ENCODE measurements around the gene GRIK1. TPM values are rescaled to one million over a fixed set of nuclear protein-coding genes. Genes with fewer than 3 reads are reported as not detected.
"Not testable (repeated sequence)": the region's sequence is repeated elsewhere in the genome, so short reads cannot be mapped to it uniquely, and the experiment has no call there.

Gene GRIK1
- not detected for total RNA-seq

DNA sequence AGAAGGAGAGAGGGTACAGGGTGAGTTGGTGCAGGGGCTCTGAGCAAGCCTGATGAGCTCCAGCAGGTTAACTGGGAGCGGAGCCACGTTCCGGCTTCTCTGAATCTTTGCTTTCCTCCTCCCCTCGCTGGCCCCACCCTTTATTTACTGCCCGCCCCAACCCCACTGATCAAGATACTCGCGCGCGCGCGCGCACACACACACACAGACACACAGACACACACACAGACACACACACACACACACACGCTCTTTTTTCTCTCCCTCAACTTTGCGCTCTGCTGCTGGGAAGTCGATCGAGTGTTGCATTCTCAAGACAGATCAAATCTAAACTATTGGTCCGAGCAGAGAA, at the start of gene GRIK1:
Gene GRIK1, minus strand, starts transcription at position 73 of the 352 bp plus-strand sequence.
- Mint-ChIP-seq H3K4me1 (ENCODE audit: low read depth in 2 of 2) (no peaks in the 10 kb centered on the region), H3K9me3 (peaks cover 10% of the 10 kb centered on the region), H3K27ac (no peak within 1 kb of the TSS), H3K36me3 (peaks cover 6% of the 10 kb centered on the region), H3K27me3 (peaks cover 8 to 14% of the 10 kb centered on the region in 2 donors), H3K4me3 (no peak within 1 kb of the TSS)
- DNase-seq (ENCODE audit: low spot score): no peak
- no peak for ATAC-seq

DNA sequence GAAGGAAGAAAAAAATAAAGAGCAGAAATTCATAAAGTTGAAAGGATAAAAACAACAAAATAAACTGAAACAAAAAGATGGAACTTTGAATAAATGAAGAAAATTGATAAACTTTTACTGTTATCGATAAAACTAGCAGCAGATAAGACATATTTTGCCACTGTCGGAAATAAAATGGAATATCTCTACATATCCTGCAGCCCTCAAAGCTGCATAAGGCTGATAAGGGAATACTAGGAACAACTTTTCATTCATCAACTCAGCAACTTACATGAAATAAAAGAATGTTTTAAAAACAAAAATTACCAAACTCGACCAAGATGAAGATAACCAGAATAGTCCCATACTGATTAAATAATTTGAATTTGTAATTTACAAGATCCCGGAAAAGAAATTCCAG, 48.0 kb upstream of the GRIK1 start:
- Mint-ChIP-seq H3K27me3 (no peaks in the 10 kb centered on the region), H3K36me3 (no peaks in the 10 kb centered on the region), H3K9me3 (peaks cover 11% of the 10 kb centered on the region), H3K4me3 (no peak overlapping the region), H3K27ac (no peak overlapping the region), H3K4me1 (ENCODE audit: low read depth in 2 of 2) (no peaks in the 10 kb centered on the region)
- DNase-seq (ENCODE audit: low spot score): no peak
- ATAC-seq: no peak

DNA sequence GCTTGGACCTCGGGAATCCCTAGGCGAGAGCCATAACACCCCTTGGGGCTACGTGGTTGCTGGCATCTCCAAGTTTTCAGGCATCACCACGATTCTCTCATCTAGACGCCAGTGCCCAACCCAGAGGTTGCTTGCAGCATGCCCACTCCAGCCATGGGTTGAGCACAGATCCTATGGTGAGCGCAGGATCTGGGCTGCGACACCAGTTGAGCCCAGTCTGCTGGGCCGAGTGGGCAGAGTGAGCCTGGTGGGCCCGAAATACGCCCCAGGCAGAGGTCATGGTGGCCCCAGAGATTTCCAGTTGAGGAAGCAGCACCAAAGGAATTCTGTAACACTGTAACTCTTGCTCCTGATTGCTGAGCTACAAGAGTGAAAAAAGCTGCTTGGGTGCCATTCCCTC, 46.1 kb upstream of the GRIK1 start:
- Mint-ChIP-seq H3K36me3 (no peaks in the 10 kb centered on the region), H3K4me3 (no peak overlapping the region), H3K27ac (no peak overlapping the region), H3K4me1 (ENCODE audit: low read depth in 2 of 2) (no peaks in the 10 kb centered on the region), H3K27me3 (no peaks in the 10 kb centered on the region), H3K9me3 (peaks cover 11% of the 10 kb centered on the region)
- no peak for ATAC-seq
- DNase-seq (ENCODE audit: low spot score): no peak

- Mint-ChIP-seq H3K4me1 (ENCODE audit: low read depth in 2 of 2) (no peaks in the 10 kb centered on the region), H3K4me3 (no peak overlapping the region), H3K36me3 (no peaks in the 10 kb centered on the region), H3K9me3 (no peaks in the 10 kb centered on the region), H3K27ac (no peak overlapping the region), H3K27me3 (no peaks in the 10 kb centered on the region)
- ATAC-seq: no peak
- DNase-seq (ENCODE audit: low spot score): no peak
Observed at GRCh38 chr21:29979043-29979442, 39.2 kb upstream of the GRIK1 start.

GRCh38 chr21:29975776-29976175, 36.0 kb upstream of the GRIK1 start:
- H3K27ac Mint-ChIP-seq: no peak overlapping the region
- no peaks in the 10 kb centered on the region for H3K27me3 Mint-ChIP-seq
- no peaks in the 10 kb centered on the region for H3K9me3 Mint-ChIP-seq
- H3K4me3 Mint-ChIP-seq: no peak overlapping the region
- H3K4me1 Mint-ChIP-seq (ENCODE audit: low read depth in 2 of 2): no peaks in the 10 kb centered on the region
- no peaks in the 10 kb centered on the region for H3K36me3 Mint-ChIP-seq
- ATAC-seq (no peak), DNase-seq (ENCODE audit: low spot score) (no peak)

- no peaks in the 10 kb centered on the region for H3K9me3 Mint-ChIP-seq
- H3K27ac Mint-ChIP-seq: no peak overlapping the region
- no peaks in the 10 kb centered on the region for H3K4me1 Mint-ChIP-seq (ENCODE audit: low read depth in 2 of 2)
- no peaks in the 10 kb centered on the region for H3K36me3 Mint-ChIP-seq
- no peak for ATAC-seq
- H3K4me3 Mint-ChIP-seq: no peak overlapping the region
- no peak for DNase-seq (ENCODE audit: low spot score)
- no peaks in the 10 kb centered on the region for H3K27me3 Mint-ChIP-seq
Observed at GRCh38 chr21:29973258-29973657, 33.5 kb upstream of the GRIK1 start.

DNA sequence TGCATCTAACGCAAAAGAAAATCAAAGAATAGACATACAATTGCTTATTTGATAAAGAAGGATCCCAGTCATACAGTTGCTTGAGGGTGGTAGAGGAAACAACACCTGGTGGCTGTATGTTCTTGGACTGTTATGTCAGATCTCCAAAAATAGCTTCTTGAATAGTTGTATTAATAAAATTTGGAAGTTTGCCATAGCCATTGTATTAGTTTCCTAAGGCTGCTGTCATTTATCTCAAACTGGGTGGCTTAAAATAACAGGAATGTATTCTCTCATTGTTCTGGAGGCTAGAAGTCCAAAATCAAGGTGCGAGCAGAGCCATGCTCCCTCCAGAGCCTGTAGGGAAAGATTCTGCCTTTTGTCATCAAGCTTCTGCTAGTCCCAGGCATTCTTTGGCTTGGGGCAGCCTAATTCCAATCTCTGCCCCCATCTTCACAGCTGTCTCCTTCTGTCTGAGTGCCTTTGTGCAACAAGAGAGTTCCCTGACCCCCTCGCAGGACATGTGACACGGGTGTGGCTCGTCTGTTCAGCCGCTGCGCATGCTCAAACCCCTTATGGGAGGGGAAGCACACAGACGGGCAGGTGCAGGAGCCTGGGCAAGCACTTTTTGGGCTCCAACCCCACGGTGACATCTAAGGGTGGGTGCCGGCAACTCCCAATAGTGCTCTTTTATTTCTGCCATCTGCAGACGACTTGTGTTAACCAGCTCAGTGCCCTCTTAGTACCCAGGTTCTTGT, 21.7 kb upstream of the GRIK1 start:
- no peak for ATAC-seq

GRCh38 chr21:29958551-29958950, 18.8 kb upstream of the GRIK1 start:
- DNase-seq (ENCODE audit: low spot score) (no peak), ATAC-seq (no peak)
- Mint-ChIP-seq H3K9me3 (peaks cover 6% of the 10 kb centered on the region), H3K36me3 (no peaks in the 10 kb centered on the region), H3K27me3 (no peaks in the 10 kb centered on the region), H3K4me1 (ENCODE audit: low read depth in 2 of 2) (no peaks in the 10 kb centered on the region), H3K27ac (no peak overlapping the region), H3K4me3 (no peak overlapping the region)

More for the DNA sequence above, 21.7 kb upstream of the GRIK1 start:
- H3K36me3 Mint-ChIP-seq: no peaks in the 10 kb centered on the region
- H3K4me3 Mint-ChIP-seq: no peak overlapping the region
- peaks cover 4% of the 10 kb centered on the region for H3K9me3 Mint-ChIP-seq
- H3K4me1 Mint-ChIP-seq (ENCODE audit: low read depth in 2 of 2): no peaks in the 10 kb centered on the region
- no peak for DNase-seq (ENCODE audit: low spot score)
- H3K27ac Mint-ChIP-seq: no peak overlapping the region
- H3K27me3 Mint-ChIP-seq: no peaks in the 10 kb centered on the region

DNA sequence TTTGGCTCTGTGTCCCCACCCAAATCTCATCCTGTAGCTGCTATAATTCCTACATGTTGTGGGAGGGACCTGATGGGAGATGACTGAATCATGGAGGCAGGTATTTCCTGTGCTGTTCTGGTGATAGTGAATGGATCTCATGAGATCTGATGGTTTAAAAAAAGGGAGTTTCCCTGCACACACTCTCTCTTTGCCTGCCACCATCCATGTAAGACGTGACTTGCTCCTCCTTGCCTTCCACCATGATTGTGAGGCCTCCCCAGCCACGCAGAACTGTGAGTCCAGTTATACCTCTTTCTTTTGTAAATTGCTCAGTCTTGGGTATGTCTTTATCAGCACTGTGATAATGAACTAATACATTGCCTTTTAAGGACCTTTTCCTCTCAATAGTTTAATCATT, 18.2 kb upstream of the GRIK1 start:
- not testable (repeated sequence) for ATAC-seq; H3K9me3 Mint-ChIP-seq; H3K4me3 Mint-ChIP-seq; H3K27me3 Mint-ChIP-seq; H3K4me1 Mint-ChIP-seq (ENCODE audit: low read depth in 2 of 2); H3K27ac Mint-ChIP-seq; H3K36me3 Mint-ChIP-seq; DNase-seq (ENCODE audit: low spot score)

- H3K36me3 Mint-ChIP-seq: no peaks in the 10 kb centered on the region
- H3K27me3 Mint-ChIP-seq: no peaks in the 10 kb centered on the region
- H3K4me3 Mint-ChIP-seq: no peak overlapping the region
- ATAC-seq: no peak
- no peak for DNase-seq (ENCODE audit: low spot score)
- no peak overlapping the region for H3K27ac Mint-ChIP-seq
- no peaks in the 10 kb centered on the region for H3K4me1 Mint-ChIP-seq (ENCODE audit: low read depth in 2 of 2)
- H3K9me3 Mint-ChIP-seq: peaks cover 15% of the 10 kb centered on the region
Observed at GRCh38 chr21:29953690-29954089, 13.9 kb upstream of the GRIK1 start.

DNA sequence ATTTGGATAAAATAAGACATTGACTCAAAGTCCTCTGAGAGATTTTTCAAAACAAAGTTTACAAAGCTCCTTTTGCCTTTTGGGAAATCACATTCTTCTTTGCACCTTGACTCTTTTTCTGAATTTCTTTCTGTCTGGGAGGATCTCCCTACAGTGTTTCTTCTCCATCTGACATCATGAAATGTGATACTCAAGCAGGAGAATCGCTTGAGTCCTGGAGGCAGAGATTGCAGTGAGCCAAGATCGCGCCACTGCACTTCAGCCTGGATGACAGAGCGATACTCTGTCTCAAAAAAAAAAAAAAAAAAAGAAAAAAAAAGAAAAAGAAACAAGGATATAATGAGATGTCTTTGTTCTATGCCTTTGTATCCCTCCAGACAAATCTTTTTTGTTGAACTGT, 13.3 kb upstream of the GRIK1 start:
- DNase-seq (ENCODE audit: low spot score): no peak
- H3K27ac Mint-ChIP-seq: no peak overlapping the region
- no peaks in the 10 kb centered on the region for H3K27me3 Mint-ChIP-seq
- H3K4me3 Mint-ChIP-seq: no peak overlapping the region
- no peaks in the 10 kb centered on the region for H3K4me1 Mint-ChIP-seq (ENCODE audit: low read depth in 2 of 2)
- ATAC-seq: no peak
- H3K36me3 Mint-ChIP-seq: no peaks in the 10 kb centered on the region
- H3K9me3 Mint-ChIP-seq: peaks cover 12% of the 10 kb centered on the region

DNA sequence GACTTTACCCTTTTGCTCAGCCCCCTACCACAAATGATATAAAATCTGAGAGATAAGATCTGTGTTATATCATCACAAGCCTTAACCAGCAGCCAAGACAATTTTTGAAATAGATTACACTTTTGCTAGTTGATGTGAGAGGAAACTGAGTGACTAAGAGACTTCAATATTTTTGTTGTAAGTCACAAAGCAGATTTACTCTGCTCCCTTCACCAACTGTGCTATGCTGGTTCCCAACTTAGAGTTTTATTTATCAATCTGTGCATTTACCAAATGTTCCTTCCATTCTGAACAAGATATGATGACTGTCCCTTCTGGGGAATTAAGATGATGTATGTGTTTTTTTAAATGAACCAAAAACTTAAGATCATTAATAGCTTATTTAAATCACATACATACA, 12.1 kb upstream of the GRIK1 start:
- no peaks in the 10 kb centered on the region for H3K27me3 Mint-ChIP-seq
- peaks cover 11% of the 10 kb centered on the region for H3K9me3 Mint-ChIP-seq
- no peak overlapping the region for H3K27ac Mint-ChIP-seq
- H3K4me3 Mint-ChIP-seq: no peak overlapping the region
- H3K36me3 Mint-ChIP-seq: no peaks in the 10 kb centered on the region
- H3K4me1 Mint-ChIP-seq (ENCODE audit: low read depth in 2 of 2): no peaks in the 10 kb centered on the region
- no peak for DNase-seq (ENCODE audit: low spot score)
- no peak for ATAC-seq

GRCh38 chr21:29949991-29950390, 10.2 kb upstream of the GRIK1 start:
- ATAC-seq (no peak), DNase-seq (ENCODE audit: low spot score) (no peak)
- Mint-ChIP-seq H3K4me1 (ENCODE audit: low read depth in 2 of 2) (no peaks in the 10 kb centered on the region), H3K27me3 (no peaks in the 10 kb centered on the region), H3K27ac (no peak overlapping the region), H3K36me3 (no peaks in the 10 kb centered on the region), H3K4me3 (no peak overlapping the region), H3K9me3 (peaks cover 11% of the 10 kb centered on the region)

DNA sequence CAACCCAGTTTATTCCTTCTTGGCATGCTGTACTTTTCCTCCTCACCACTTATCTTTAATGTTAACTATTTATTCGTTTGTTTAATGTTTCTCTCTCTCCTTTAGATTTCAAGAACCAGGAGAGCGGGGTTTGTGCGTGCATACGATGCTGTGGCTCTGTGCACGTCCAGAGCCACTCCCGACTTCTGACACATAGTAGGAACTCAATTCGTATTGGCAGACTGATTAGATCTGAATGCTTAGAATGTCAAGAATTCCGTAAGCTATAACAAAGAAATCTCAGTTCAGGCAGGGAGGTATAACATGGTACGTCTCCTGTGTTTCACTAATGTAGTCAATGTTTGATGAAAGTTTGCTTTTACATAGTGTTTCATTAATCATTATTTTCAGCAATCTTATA, 7.3 kb upstream of the GRIK1 start:
- Mint-ChIP-seq H3K4me3 (no peak overlapping the region), H3K27me3 (no peaks in the 10 kb centered on the region)
- no peak for ATAC-seq

DNA sequence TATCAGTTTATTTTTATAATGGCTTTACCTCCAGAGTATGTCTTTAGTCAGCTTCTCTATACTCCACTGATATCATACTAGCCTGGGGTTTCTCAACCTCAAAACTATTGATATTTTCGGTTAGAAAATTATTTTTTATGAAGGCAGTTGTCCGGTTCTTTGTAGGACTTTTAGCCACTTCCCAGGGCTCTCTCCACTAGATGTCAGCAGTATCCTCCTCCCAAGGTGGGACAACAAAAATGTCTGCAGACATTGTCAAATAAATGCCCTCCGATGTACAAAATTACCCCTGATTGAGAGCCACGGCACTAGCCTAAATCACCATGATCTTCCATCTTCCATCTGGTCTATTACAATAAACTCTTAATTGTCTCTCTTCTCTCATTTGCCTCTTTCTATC, 4.1 kb upstream of the GRIK1 start:
- DNase-seq (ENCODE audit: low spot score) (no peak), ATAC-seq (no peak)
- Mint-ChIP-seq H3K36me3 (peaks cover 6% of the 10 kb centered on the region), H3K4me1 (ENCODE audit: low read depth in 2 of 2) (no peaks in the 10 kb centered on the region), H3K9me3 (peaks cover 10% of the 10 kb centered on the region), H3K27ac (no peak overlapping the region), H3K4me3 (no peak overlapping the region), H3K27me3 (peaks cover 8% of the 10 kb centered on the region in 2 donors)

More for the DNA sequence above, 7.3 kb upstream of the GRIK1 start:
- Mint-ChIP-seq H3K27ac (no peak overlapping the region), H3K4me1 (ENCODE audit: low read depth in 2 of 2) (no peaks in the 10 kb centered on the region), H3K36me3 (no peaks in the 10 kb centered on the region), H3K9me3 (peaks cover 9% of the 10 kb centered on the region)
- DNase-seq (ENCODE audit: low spot score): no peak
